ENCODE results near the gene HHIPL2. TPM values are rescaled to one million over a fixed set of nuclear protein-coding genes. Genes with fewer than 3 reads are reported as not detected.
A peak's percentile ranks its signal among the peaks of the same experiment; 100 is the strongest.

Gene HHIPL2
- total RNA-seq, 4 donors from 2014 or later: 0.63 to 0.83 TPM; not detected in 2

DNA sequence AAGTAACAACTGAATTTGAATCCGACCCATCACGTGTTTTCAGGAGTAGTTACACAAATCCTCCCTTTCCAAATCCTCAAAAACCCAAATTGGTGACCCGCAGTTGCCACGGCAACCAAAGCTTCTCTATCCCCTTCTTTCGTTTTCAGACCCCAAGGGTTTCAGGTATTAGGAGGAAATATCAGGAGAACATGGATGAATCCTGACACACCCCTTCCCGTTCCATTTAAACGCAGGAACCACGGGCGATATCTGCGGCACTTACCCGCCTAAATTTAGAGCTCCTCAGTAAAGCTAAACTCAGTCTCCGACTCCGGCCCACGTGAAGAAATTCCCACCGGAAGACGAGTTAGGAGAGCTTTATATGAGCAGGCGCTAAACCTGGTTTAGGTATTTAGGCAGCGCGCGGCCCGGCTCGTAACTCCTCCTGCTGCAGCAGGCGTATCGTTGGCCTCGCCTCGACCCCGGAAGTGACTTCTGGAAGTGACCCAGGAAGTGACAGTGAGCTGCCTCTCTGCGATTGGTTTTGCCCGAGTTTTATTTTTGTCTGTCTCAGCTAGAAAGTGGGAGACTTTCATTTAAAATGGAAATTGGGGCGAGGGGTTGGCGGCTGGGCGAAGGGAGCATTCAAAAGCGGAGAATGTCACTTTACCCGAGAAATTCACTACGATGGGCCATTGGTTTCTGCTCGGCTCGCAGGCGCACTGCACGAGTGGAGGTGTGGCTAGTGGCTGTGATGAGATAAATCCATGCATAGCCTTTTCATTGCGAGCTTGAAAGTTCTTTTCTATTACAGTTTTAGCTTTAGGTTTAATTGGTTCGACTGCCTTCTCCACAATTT is 41.8 kb upstream of the HHIPL2 start, which contains the start of gene TAF1A:
Gene TAF1A (minus strand): TSS at position 472 of the 841 bp plus-strand sequence.
- Histone ChIP-seq H3K9me3 (no peaks in the 10 kb centered on the region), H3K4me3 (peak within 1 kb of the TSS; percentile 61 to 74 (median 66)), H3K27ac (replicated peaks in 1 of 4) (peak within 1 kb of the TSS; percentile 74 to 84 (median 80)), H3K4me1 (peaks cover 15 to 26% (median 21%) of the 10 kb centered on the region in 4 donors), H3K36me3 (peaks cover 0 to 23% (median 4%) of the 10 kb centered on the region in 4 donors), H3K27me3 (no peaks in the 10 kb centered on the region)
- intact Hi-C loops (cut with DNase I): loop anchor here (5.0 kb wide), 1 partner anchor 48 kb away; no protein-coding TSS in a partner anchor
- DNase-seq (ENCODE audit: extremely low spot score): peak; percentile 96
- WGBS: under 1% methylated on average over 35 of the region's 41 CpGs
- TF ChIP-seq POLR2A (IDR thresholded peaks at IDR 0.05; ENCODE audit: low read depth) (no peak), EP300 (IDR thresholded peaks at IDR 0.05) (no peak), CTCF (IDR thresholded peaks at IDR 0.05) (peak in 1 of 3 experiments; percentile 5), POLR2AphosphoS5 (IDR thresholded peaks at IDR 0.05) (peak; percentile 66 to 74)

DNA sequence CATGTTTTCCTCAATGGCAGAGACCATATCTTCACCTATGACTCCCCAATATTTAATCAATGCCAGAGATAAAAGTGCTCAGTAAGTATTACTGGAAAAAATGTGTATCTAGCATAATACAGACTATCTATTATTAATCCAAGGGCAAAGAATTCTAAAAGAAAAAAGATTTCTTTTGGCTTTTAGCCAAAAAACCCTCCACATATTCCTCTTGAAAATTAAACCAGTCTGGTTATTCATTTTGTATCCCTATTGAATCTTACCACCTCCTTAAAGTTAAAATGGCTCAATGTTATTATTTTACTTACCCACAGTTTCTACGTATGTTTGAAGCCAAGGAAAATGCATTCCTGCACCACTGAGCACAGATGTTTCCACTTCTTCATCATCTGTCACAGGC is 40.2 kb upstream of the HHIPL2 start:
- intact Hi-C loops (cut with DNase I): no loop called here

DNA sequence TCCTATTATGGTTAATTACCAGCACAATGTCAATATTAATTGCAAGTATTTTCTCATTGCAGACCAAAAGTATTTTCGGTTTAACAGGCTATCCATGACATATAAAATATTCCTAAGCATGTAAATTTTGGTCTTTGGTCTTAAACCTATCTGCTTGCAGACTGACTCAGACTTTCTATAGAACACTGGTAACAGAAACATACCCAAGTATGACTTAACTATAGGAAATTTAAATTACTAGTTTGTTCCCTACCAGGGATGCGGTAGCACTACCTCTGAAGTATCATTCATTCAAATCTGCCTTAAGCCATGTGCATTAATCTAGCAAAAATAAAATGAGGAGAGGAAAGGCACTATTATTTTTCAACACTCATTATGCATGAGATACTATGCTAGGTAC is 38.9 kb upstream of the HHIPL2 start:
- no peak for DNase-seq (ENCODE audit: extremely low spot score)
- peaks cover 0 to 43% (median 18%) of the 10 kb centered on the region in 4 donors for H3K36me3 ChIP-seq
- intact Hi-C loops (cut with DNase I): no loop called here
- H3K9me3 ChIP-seq: no peaks in the 10 kb centered on the region
- no peak overlapping the region for H3K27ac ChIP-seq (replicated peaks in 1 of 4)
- no peak overlapping the region for H3K4me3 ChIP-seq
- peaks cover 15 to 26% (median 21%) of the 10 kb centered on the region in 4 donors for H3K4me1 ChIP-seq
- TF ChIP-seq CTCF (IDR thresholded peaks at IDR 0.05): no peak
- no peak for TF ChIP-seq POLR2AphosphoS5 (IDR thresholded peaks at IDR 0.05)
- TF ChIP-seq EP300 (IDR thresholded peaks at IDR 0.05): no peak
- TF ChIP-seq POLR2A (IDR thresholded peaks at IDR 0.05; ENCODE audit: low read depth): no peak
- 94% methylated on average over 2 of the region's 2 CpGs for WGBS
- H3K27me3 ChIP-seq: no peaks in the 10 kb centered on the region

More for the DNA sequence above, 40.2 kb upstream of the HHIPL2 start:
- Histone ChIP-seq H3K27ac (replicated peaks in 1 of 4) (no peak overlapping the region), H3K36me3 (peaks cover 0 to 33% (median 10%) of the 10 kb centered on the region in 4 donors), H3K9me3 (no peaks in the 10 kb centered on the region), H3K27me3 (no peaks in the 10 kb centered on the region), H3K4me3 (no peak overlapping the region), H3K4me1 (peaks cover 15 to 26% (median 21%) of the 10 kb centered on the region in 4 donors)
- TF ChIP-seq EP300 (IDR thresholded peaks at IDR 0.05): no peak
- DNase-seq (ENCODE audit: extremely low spot score): no peak
- WGBS: 64% methylated on average over 1 of the region's 1 CpG

GRCh38 chr1:222583079-222583478 is 35.2 kb upstream of the HHIPL2 start:
- Histone ChIP-seq H3K9me3 (no peaks in the 10 kb centered on the region), H3K4me1 (peaks cover 0 to 8% (median 2%) of the 10 kb centered on the region in 4 donors), H3K27me3 (no peaks in the 10 kb centered on the region), H3K4me3 (no peak overlapping the region), H3K27ac (replicated peaks in 1 of 4) (no peak overlapping the region), H3K36me3 (peaks cover 0 to 52% (median 18%) of the 10 kb centered on the region in 4 donors)
- TF ChIP-seq EP300 (IDR thresholded peaks at IDR 0.05): no peak
- TF ChIP-seq POLR2AphosphoS5 (IDR thresholded peaks at IDR 0.05): no peak
- no peak for TF ChIP-seq POLR2A (IDR thresholded peaks at IDR 0.05; ENCODE audit: low read depth)
- TF ChIP-seq CTCF (IDR thresholded peaks at IDR 0.05): no peak
- intact Hi-C loops (cut with DNase I): no loop called here
- 74% methylated on average over 5 of the region's 5 CpGs for WGBS
- DNase-seq (ENCODE audit: extremely low spot score): no peak

GRCh38 chr1:222582099-222582774 is 34.3 kb upstream of the HHIPL2 start:
- intact Hi-C loops (cut with DNase I): no loop called here
- no peak overlapping the region for H3K27ac ChIP-seq (replicated peaks in 1 of 4)
- H3K4me3 ChIP-seq: no peak overlapping the region
- H3K9me3 ChIP-seq: no peaks in the 10 kb centered on the region
- no peak for DNase-seq (ENCODE audit: extremely low spot score)
- WGBS: 90% methylated on average over 4 of the region's 4 CpGs
- TF ChIP-seq POLR2A (IDR thresholded peaks at IDR 0.05; ENCODE audit: low read depth) (no peak), CTCF (IDR thresholded peaks at IDR 0.05) (no peak), EP300 (IDR thresholded peaks at IDR 0.05) (no peak), POLR2AphosphoS5 (IDR thresholded peaks at IDR 0.05) (no peak)
- H3K36me3 ChIP-seq: peaks cover 0 to 50% (median 19%) of the 10 kb centered on the region in 4 donors
- no peaks in the 10 kb centered on the region for H3K27me3 ChIP-seq
- H3K4me1 ChIP-seq: peaks cover 0 to 7% (median 2%) of the 10 kb centered on the region in 4 donors

All from esophagus muscularis mucosa (tissue), 4 donors.